ENCODE data around the gene NFATC2. TPM values are rescaled to one million over a fixed set of nuclear protein-coding genes. Genes with fewer than 3 reads are reported as not detected.

NFATC2 gene
- total RNA-seq, 5 donors from 2014 or later (not counting 1 experiment from before 2014, with no cell fraction given), result 49.0 to 75.9 (median 67.0) TPM

DNA sequence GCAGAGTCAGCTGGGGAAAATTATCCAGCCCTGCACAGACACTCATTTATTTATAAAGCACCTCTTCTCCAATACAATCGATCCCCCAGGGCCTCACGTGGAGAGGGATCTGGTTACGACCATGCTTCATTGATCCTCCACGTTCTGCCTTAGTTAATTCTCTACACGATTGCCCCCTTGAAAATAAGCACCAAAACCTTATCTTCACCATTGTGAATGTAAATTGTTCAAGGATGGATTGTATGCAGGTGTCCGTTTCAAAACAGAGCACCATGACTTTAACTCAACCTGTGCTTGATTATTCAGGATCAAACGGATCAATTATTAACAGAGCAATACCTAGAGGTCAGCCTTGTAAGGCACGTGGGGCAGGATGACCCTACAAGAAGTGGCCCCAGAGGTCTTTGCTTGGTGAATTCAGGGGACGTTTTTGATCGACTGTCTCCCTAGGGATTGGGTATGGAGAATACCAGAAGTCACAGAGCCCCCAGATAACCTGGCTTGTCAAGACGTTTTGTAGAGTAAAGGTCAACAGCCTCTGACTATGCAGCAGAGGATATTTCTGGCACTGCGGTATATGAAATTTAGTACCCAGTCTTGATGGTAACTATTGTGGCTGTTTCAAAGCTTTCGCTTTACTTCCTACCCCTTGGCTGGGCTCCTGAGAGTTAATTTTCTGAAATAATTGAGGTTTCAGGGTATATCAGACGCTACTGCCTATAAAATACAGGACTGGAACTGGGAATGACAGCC is 112.1 kb downstream of the NFATC2 start:
- 95% methylated on average over 6 of the region's 14 CpGs for WGBS (ENCODE audit: insufficient coverage)

DNA sequence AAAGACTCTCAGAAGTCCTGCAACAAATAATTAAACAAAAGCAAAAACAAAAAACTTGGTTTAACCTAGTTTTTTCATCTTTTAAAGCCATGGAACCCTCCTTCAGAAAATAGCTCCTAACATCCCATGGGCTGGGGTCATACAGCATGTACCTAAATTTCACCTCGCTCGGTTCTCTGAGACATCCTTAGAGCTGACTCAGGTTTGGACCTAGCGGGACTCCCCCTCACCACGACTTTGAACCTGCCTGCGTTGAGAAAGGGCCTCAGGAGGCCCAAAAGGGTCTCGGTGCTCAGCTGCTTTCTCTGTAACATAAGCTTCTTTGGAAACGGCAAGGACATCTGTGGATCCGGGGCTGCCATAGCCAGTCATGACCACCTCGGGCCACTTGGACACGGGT is 112.8 kb downstream of the NFATC2 start:
- Mint-ChIP-seq H3K27ac (peak overlapping the region in 1 of 2 donors; percentile 44), H3K9me3 (no peaks in the 10 kb centered on the region), H3K36me3 (peaks cover 50% of the 10 kb centered on the region), H3K4me1 (peaks cover 41 to 78% (median 57%) of the 10 kb centered on the region in 3 donors), H3K4me3 (no peak overlapping the region), H3K27me3 (no peaks in the 10 kb centered on the region)
- Histone ChIP-seq H3K4me1 (ENCODE audit: control insufficient read depth in 1 of 2, extremely low read depth in 1 of 2, insufficient read depth in 2 of 2, low read length in 2 of 2) (peaks cover 0 to 59% of the 10 kb centered on the region in 2 experiments), H3K4me3 (ENCODE audit: control insufficient read depth in 1 of 2, extremely low read depth in 1 of 2, low read length in 1 of 2) (no peak overlapping the region), H3K36me3 (ENCODE audit: control insufficient read depth in 2 of 2, extremely low read depth in 1 of 2, insufficient read depth in 1 of 2, low read length in 1 of 2) (peaks cover 37 to 77% of the 10 kb centered on the region in 2 donors), H3K27me3 (replicated peaks in 1 of 2; ENCODE audit: control insufficient read depth in 2 of 2, extremely low read depth in 1 of 2, insufficient read depth in 2 of 2, low read length in 1 of 2) (no peaks in the 10 kb centered on the region), H3K9me3 (no peaks in the 10 kb centered on the region), H3K27ac (ENCODE audit: low read length) (no peak overlapping the region)
- DNase-seq (no peak), ATAC-seq (replicated peaks in 1 of 4) (no peak)
- ChIA-PET CTCF (no interaction called here), POLR2A (no interaction called here)
- 42% methylated on average over 4 of the region's 10 CpGs for WGBS (ENCODE audit: insufficient coverage)

More for the DNA sequence above, 112.1 kb downstream of the NFATC2 start:
- Mint-ChIP-seq H3K27me3 (no peaks in the 10 kb centered on the region), H3K4me3 (no peak overlapping the region), H3K4me1 (peaks cover 38 to 72% (median 53%) of the 10 kb centered on the region in 3 donors), H3K9me3 (no peaks in the 10 kb centered on the region), H3K36me3 (peaks cover 53% of the 10 kb centered on the region), H3K27ac (no peak overlapping the region)
- no peak for ATAC-seq (replicated peaks in 1 of 4)
- ChIA-PET POLR2A (no interaction called here), CTCF (no interaction called here)
- Histone ChIP-seq H3K27ac (ENCODE audit: low read length) (no peak overlapping the region), H3K4me1 (ENCODE audit: control insufficient read depth in 1 of 2, extremely low read depth in 1 of 2, insufficient read depth in 2 of 2, low read length in 2 of 2) (peaks cover 0 to 52% of the 10 kb centered on the region in 2 experiments), H3K36me3 (ENCODE audit: control insufficient read depth in 2 of 2, extremely low read depth in 1 of 2, insufficient read depth in 1 of 2, low read length in 1 of 2) (peaks cover 33 to 82% of the 10 kb centered on the region in 2 donors), H3K4me3 (ENCODE audit: control insufficient read depth in 1 of 2, extremely low read depth in 1 of 2, low read length in 1 of 2) (no peak overlapping the region), H3K27me3 (replicated peaks in 1 of 2; ENCODE audit: control insufficient read depth in 2 of 2, extremely low read depth in 1 of 2, insufficient read depth in 2 of 2, low read length in 1 of 2) (no peaks in the 10 kb centered on the region), H3K9me3 (no peaks in the 10 kb centered on the region)
- no peak for DNase-seq

DNA sequence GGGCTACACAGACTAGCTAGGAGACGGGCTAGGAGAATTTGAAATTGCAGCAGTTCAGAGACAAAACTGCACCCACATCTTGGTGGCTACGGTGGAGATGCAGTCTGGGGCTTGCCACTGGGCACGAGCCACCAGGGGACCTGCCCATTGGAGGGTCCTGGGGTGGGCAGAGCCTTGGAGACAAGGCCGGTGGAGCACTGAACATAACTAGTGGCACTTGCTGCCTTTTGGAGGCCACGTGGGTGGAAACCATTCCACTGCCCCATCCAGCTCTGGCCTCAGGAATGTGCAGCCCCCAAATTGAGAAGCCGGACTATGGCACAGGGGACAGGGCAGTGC is 113.4 kb downstream of the NFATC2 start:
- peaks cover 42 to 74% of the 10 kb centered on the region in 2 donors for H3K36me3 ChIP-seq (ENCODE audit: control insufficient read depth in 2 of 2, extremely low read depth in 1 of 2, insufficient read depth in 1 of 2, low read length in 1 of 2)
- no peaks in the 10 kb centered on the region for H3K9me3 Mint-ChIP-seq
- H3K9me3 ChIP-seq, result no peaks in the 10 kb centered on the region
- peaks cover 47 to 84% (median 60%) of the 10 kb centered on the region in 3 donors for H3K4me1 Mint-ChIP-seq
- no peak overlapping the region for H3K4me3 ChIP-seq (ENCODE audit: control insufficient read depth in 1 of 2, extremely low read depth in 1 of 2, low read length in 1 of 2)
- H3K36me3 Mint-ChIP-seq, result peaks cover 47% of the 10 kb centered on the region
- no peak for DNase-seq
- H3K27me3 ChIP-seq (replicated peaks in 1 of 2; ENCODE audit: control insufficient read depth in 2 of 2, extremely low read depth in 1 of 2, insufficient read depth in 2 of 2, low read length in 1 of 2), result no peaks in the 10 kb centered on the region
- no peak overlapping the region for H3K27ac Mint-ChIP-seq
- H3K27ac ChIP-seq (ENCODE audit: low read length), result no peak overlapping the region
- H3K4me3 Mint-ChIP-seq, result no peak overlapping the region
- ChIA-PET POLR2A (no interaction called here), CTCF (interaction anchor here (0.5 kb wide), 2 partner anchors 442 to 444 kb away, joined by 3 to 5 read pairs; no protein-coding TSS in a partner anchor)
- ATAC-seq (replicated peaks in 1 of 4), result no peak
- H3K4me1 ChIP-seq (ENCODE audit: control insufficient read depth in 1 of 2, extremely low read depth in 1 of 2, insufficient read depth in 2 of 2, low read length in 2 of 2), result peaks cover 0 to 65% of the 10 kb centered on the region in 2 experiments
- 94% methylated on average over 5 of the region's 6 CpGs for WGBS (ENCODE audit: insufficient coverage)
- no peaks in the 10 kb centered on the region for H3K27me3 Mint-ChIP-seq

DNA sequence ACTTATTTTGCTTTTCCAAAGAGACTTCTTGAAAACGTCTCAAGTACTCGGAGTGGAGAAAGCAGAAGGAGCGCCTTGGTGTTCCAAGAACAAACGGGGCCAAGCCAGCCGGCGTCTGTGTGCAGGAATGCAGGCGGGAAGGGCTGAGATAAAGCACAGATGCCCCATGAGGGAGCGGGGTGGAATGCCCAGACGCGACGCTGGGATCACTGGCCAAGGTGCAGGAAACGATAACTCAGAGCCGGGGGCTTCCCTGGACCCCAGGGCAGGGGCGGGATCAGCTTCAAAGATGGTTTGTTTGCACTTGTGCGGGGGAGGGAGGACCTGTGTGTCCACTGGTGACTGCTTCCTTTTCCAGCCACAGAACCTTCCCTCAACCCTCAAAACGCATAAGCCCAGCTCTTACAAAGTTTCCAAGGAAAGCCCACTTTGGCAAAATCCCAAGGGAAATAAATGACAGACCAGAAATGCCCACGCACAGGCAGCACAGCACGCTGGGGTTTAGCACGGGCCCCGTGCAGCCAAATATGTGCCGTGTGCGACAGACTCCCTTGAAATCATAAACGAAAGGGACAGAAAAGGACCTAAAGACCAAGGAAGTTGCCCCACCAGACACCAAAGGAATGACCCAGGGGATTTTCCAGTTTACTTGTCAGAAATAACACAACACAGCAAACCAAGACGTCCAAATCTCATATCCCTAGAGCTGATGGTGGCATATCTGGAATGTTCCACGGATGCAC is 113.9 kb downstream of the NFATC2 start:
- no peak overlapping the region for H3K4me3 ChIP-seq (ENCODE audit: control insufficient read depth in 1 of 2, extremely low read depth in 1 of 2, low read length in 1 of 2)
- H3K27ac Mint-ChIP-seq, result peak overlapping the region; percentile 1 to 93
- no peak for ATAC-seq (replicated peaks in 1 of 4)
- WGBS (ENCODE audit: insufficient coverage), result 95% methylated on average over 24 of the region's 25 CpGs
- H3K27me3 ChIP-seq (replicated peaks in 1 of 2; ENCODE audit: control insufficient read depth in 2 of 2, extremely low read depth in 1 of 2, insufficient read depth in 2 of 2, low read length in 1 of 2), result no peaks in the 10 kb centered on the region
- no peaks in the 10 kb centered on the region for H3K9me3 ChIP-seq
- CTCF ChIA-PET, result interaction anchor here (0.5 kb wide), 2 partner anchors 441 to 443 kb away, joined by 3 to 5 read pairs; no protein-coding TSS in a partner anchor
- no peaks in the 10 kb centered on the region for H3K9me3 Mint-ChIP-seq
- H3K27ac ChIP-seq (ENCODE audit: low read length), result no peak overlapping the region
- H3K36me3 Mint-ChIP-seq, result peaks cover 44% of the 10 kb centered on the region
- no peaks in the 10 kb centered on the region for H3K27me3 Mint-ChIP-seq
- POLR2A ChIA-PET, result no interaction called here
- DNase-seq, result no peak
- H3K4me1 ChIP-seq (ENCODE audit: control insufficient read depth in 1 of 2, extremely low read depth in 1 of 2, insufficient read depth in 2 of 2, low read length in 2 of 2), result peaks cover 0 to 70% of the 10 kb centered on the region in 2 experiments
- H3K36me3 ChIP-seq (ENCODE audit: control insufficient read depth in 2 of 2, extremely low read depth in 1 of 2, insufficient read depth in 1 of 2, low read length in 1 of 2), result peaks cover 42 to 74% of the 10 kb centered on the region in 2 donors
- H3K4me3 Mint-ChIP-seq, result no peak overlapping the region
- peaks cover 50 to 88% (median 65%) of the 10 kb centered on the region in 3 donors for H3K4me1 Mint-ChIP-seq

DNA sequence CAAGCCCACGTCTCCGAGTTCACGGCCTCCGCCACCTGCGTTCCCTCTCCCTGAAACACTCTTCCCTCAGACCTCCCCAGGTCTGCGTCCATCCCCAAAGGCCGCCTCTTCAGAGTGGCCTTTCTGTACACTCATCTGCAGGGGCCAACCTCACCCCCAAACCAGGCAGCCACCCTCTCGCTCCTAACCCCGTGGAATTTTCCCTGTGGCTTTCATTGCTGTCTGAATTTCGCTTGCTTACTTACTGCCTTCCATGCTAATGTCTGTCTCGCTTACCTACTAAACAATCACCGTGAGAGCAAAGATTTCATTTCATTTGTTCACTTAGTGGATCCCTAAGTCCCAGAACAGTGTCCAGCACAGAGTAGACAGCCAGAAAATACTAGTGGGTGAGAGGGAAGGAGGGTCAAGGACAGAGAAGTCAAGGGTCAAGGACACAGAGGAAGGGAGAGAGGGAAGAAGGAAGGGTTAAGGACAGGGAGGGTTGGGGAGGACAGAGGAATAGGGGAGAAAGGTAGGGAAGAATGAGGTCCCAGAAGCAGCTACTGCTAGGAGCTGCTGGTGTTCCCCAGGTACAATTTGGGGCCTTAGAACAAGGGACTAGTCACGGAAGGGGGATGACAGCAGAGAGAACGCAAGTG is 114.7 kb downstream of the NFATC2 start:
- ATAC-seq (replicated peaks in 1 of 4) (no peak), DNase-seq (no peak)
- Mint-ChIP-seq H3K4me3 (no peak overlapping the region), H3K27ac (peak overlapping the region; percentile 1 to 93), H3K27me3 (no peaks in the 10 kb centered on the region), H3K9me3 (no peaks in the 10 kb centered on the region), H3K36me3 (peaks cover 36% of the 10 kb centered on the region), H3K4me1 (peaks cover 44 to 84% (median 63%) of the 10 kb centered on the region in 3 donors)
- ChIA-PET POLR2A (no interaction called here), CTCF (no interaction called here)
- peaks cover 39 to 71% of the 10 kb centered on the region in 2 donors for H3K36me3 ChIP-seq (ENCODE audit: control insufficient read depth in 2 of 2, extremely low read depth in 1 of 2, insufficient read depth in 1 of 2, low read length in 1 of 2)
- H3K27ac ChIP-seq (ENCODE audit: low read length), result no peak overlapping the region
- peaks cover 0 to 74% of the 10 kb centered on the region in 2 experiments for H3K4me1 ChIP-seq (ENCODE audit: control insufficient read depth in 1 of 2, extremely low read depth in 1 of 2, insufficient read depth in 2 of 2, low read length in 2 of 2)
- H3K4me3 ChIP-seq (ENCODE audit: control insufficient read depth in 1 of 2, extremely low read depth in 1 of 2, low read length in 1 of 2), result no peak overlapping the region
- H3K9me3 ChIP-seq, result no peaks in the 10 kb centered on the region
- WGBS (ENCODE audit: insufficient coverage), result 92% methylated on average over 11 of the region's 14 CpGs
- no peaks in the 10 kb centered on the region for H3K27me3 ChIP-seq (replicated peaks in 1 of 2; ENCODE audit: control insufficient read depth in 2 of 2, extremely low read depth in 1 of 2, insufficient read depth in 2 of 2, low read length in 1 of 2)
